ENCODE data around the gene GLUD1. TPM values are rescaled to one million over a fixed set of nuclear protein-coding genes. Genes with fewer than 3 reads are reported as not detected.

GLUD1 gene
- total RNA-seq (2022; extraction: Qiagen RNA extraction; ENCODE audit: low read depth): 83.4 to 103 TPM (median 97.6 TPM) in 5 replicates

GRCh38 chr10:87094373-87095235 is at the start of gene GLUD1, which contains the start of gene SHLD2:
TSS of gene GLUD1 (minus strand) at chr10:87094843. CDS start at chr10:87094769, 74 bp downstream.
TSS of gene SHLD2 (plus strand) at chr10:87095206. CDS start at chr10:87151355, 56,149 bp downstream.

DNA sequence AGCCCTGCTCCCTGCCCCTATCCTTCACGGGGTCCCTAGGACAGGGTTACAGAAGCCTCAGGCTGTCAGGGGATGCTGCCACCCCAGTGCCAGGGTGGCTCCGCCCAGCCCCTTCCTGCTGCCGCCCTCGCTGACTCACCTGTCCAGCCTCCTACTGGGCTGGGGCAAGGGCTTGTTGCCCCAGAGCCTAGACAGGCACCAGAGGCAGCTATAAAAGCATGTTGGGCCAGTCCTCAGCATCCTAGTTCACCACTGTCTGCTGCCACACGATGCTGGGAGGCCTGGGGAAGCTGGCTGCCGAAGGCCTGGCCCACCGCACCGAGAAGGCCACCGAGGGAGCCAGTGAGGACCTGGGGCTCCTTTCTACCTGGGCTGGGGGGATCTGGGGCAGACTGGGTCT is 74.6 kb downstream of the GLUD1 start, which contains the start of gene FAM25A:
TSS of gene FAM25A (plus strand) at position 239 of the 400 bp plus-strand sequence. CDS start at position 270, 31 bp downstream.

Other genes with a start within 250 kb of the GLUD1 start
- gene MMRN2, start 137.2 kb downstream of the GLUD1 start, total RNA-seq (2022; extraction: Qiagen RNA extraction; ENCODE audit: low read depth): 0.57 to 1.4 TPM (median 1.0 TPM) in 5 replicates
- 11.6 to 19.1 TPM (median 15.3 TPM) in 5 replicates for gene SNCG, start 136.2 kb downstream of the GLUD1 start, total RNA-seq (2022; extraction: Qiagen RNA extraction; ENCODE audit: low read depth)
- not detected in 5 replicates for gene ADIRF, start 126.4 kb downstream of the GLUD1 start, total RNA-seq (2022; extraction: Qiagen RNA extraction; ENCODE audit: low read depth)
- gene FAM25A, start 74.5 kb downstream of the GLUD1 start, total RNA-seq (2022; extraction: Qiagen RNA extraction; ENCODE audit: low read depth): not detected in 5 replicates
- gene SHLD2, start 363 bp upstream of the GLUD1 start, total RNA-seq (2022; extraction: Qiagen RNA extraction; ENCODE audit: low read depth): 18.3 to 30.6 TPM (median 23.9 TPM) in 5 replicates
- 0.05 to 0.13 TPM (median 0.09 TPM) in 4 of 5 replicates, not detected in the other for gene NUTM2A, start 130.6 kb upstream of the GLUD1 start, total RNA-seq (2022; extraction: Qiagen RNA extraction; ENCODE audit: low read depth)